GM12873 (cell line): Measurements from ENCODE around the gene KIAA0825.

Experiments used
- TF ChIP-seq, protein P1 (sequence below): IDR thresholded peaks from 2 replicates; pipeline ENCODE4 v1.5.1; 2012; ENCODE audit warnings: low read depth, mild to moderate bottlenecking, moderate library complexity, low read length, control low read depth; ENCODE audit not compliant: insufficient read depth; ENCODE audit errors: missing control alignments

The KIAA0825 gene

GRCh38 chr5:94250985-94251384 is 367.4 kb downstream of the KIAA0825 start:
- TF ChIP-seq, protein P1, sequence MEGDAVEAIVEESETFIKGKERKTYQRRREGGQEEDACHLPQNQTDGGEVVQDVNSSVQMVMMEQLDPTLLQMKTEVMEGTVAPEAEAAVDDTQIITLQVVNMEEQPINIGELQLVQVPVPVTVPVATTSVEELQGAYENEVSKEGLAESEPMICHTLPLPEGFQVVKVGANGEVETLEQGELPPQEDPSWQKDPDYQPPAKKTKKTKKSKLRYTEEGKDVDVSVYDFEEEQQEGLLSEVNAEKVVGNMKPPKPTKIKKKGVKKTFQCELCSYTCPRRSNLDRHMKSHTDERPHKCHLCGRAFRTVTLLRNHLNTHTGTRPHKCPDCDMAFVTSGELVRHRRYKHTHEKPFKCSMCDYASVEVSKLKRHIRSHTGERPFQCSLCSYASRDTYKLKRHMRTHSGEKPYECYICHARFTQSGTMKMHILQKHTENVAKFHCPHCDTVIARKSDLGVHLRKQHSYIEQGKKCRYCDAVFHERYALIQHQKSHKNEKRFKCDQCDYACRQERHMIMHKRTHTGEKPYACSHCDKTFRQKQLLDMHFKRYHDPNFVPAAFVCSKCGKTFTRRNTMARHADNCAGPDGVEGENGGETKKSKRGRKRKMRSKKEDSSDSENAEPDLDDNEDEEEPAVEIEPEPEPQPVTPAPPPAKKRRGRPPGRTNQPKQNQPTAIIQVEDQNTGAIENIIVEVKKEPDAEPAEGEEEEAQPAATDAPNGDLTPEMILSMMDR = no peak

GRCh38 chr5:94249430-94249829 is 369.0 kb downstream of the KIAA0825 start:
- TF ChIP-seq, protein P1 = no peak

DNA sequence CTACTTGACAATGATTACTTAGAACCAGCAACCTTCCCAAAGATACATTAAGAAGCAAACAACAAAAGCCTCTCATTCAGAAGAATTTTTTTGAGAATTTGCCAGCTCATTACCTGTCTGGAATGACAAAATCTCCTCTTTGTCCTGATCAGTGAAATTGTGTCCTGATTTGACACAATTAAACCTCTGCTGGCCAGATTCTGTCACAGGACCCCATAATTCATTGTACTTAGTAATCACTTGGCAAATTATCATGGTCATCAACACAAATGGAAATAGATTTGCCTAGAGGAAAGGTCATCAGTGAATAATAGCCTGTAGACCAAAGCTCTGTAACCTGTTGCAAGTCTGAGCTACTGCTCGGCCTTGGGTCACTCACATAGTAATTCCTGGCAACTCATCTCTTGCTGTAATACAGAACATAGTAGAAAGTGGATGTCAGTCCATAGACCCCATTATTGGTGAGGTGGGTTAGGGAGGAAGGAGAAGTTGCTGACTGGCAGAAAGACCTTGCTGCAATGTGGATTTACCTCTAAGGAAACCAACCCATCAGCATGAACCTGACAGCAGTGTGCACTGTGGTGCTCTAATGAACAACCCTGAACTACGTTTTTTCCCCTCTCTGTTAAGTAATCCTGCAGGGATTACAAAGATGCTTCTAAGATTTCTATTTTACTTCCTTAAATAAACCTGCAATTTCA is 370.1 kb downstream of the KIAA0825 start:
- TF ChIP-seq, protein P1 = no peak

DNA sequence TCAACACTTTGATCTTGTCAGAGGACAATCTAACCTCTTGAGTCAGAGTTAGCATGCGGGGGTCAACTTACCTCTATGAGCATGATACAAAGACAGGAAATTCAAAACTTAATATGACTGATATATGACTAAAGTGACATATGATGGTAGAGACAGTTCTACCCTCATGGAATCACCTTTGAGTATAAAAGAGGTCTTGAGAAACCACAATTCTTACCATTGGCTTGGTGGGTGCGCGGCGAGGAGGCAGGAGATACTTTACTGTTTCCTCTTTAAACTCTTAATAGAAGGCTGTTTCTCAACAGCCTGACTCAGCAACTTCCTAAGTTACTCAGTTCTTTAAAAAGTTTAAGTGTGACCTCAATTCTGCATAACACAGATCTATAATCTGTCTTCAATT is 372.8 kb downstream of the KIAA0825 start:
- TF ChIP-seq, protein P1 = no peak

DNA sequence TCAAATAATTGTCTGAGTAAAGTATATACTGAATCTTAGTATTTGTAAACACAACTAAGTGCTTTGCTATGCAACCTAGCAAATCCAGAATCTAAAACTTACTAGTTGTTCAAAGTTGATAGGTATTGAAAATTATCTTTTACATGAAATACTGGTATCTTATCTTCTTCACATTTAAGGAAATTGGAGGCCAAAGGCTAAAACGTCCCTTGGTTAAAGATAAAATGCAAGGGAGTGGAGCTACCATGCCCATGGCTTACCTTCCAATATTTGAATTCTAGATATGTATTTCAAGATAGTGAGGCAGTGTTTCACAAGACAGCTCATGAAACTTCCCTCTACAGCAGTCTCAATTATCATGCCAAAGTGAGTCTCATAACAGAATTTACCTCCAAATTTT is 373.5 kb downstream of the KIAA0825 start:
- TF ChIP-seq, protein P1 = no peak

DNA sequence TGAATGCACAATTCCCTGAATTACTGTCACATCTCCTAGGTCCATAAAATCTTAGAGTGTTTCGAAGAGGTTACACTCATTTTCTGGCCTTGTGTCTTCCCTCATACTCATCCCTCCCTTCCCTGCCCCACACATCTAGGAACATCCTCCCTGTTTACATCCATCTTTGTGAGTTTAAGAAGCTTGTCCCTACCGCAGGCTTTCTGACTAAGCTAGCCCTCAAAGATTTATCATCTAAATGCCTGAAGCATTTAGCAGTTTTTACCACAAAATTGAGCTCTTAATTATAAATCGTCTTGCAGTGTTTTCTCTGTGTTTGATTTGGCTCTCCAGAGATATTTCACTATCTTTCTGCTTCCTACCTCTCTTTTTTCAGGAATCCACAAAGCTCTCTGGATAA is 374.8 kb downstream of the KIAA0825 start:
- TF ChIP-seq, protein P1 = no peak

DNA sequence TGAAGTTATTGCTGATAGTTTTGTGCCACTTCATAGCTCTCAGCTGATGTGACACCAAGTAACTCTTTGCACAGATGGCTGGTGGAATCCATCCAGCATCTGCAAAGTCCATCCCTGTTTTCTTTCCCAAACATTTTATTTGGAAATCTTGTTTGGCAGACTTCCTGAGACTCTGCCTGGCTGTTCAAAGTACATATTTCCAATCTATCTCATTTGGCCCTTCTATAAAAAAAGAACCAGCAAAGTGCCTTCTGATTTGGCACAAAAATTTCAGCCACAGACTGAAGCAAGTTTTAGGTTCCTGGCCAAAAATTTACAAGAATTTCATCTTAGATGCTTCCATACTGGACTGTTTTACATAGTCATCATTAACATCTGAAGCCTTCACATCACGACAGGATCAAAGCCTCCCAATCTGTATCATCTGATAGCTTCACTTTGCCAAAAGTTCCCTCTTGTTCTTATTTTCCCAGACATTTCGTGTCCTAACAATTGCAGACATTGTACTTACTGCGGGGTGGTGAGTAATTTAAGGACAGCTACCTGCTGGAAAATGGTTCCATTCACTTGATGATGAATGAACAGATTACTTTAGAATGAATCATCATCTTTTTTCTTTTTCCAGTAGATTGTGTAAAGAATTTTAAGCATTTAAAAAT is 377.3 kb downstream of the KIAA0825 start:
- TF ChIP-seq, protein P1 = no peak
